NT2/D1 (cell line): Measurements from ENCODE around the gene CTNNAL1.

Experiments
- YY1 ChIP-seq: IDR thresholded peaks from 2 replicates; pipeline ENCODE4 v1.6.1; 2011; ENCODE audit not compliant: insufficient read length, insufficient read depth
- ZNF274 ChIP-seq: IDR thresholded peaks from 2 replicates; pipeline ENCODE4 v1.6.1; 2011; ENCODE audit warnings: mild to moderate bottlenecking, low read depth, low read length

- TF ChIP-seq ZNF274 (no peak), YY1 (no peak)
Observed at GRCh38 chr9:108960331-108960730, 53.0 kb downstream of the CTNNAL1 start.
